GM18499 (cell line): ENCODE measurements around the gene SRM.
"Not testable (repeated sequence)": the region's sequence is repeated elsewhere in the genome, so short reads cannot be mapped to it uniquely, and the experiment has no call there.

Experiments used
- ATAC-seq: cut with Tn5 transposase; IDR thresholded peaks from one replicate; pipeline ENCODE4 v1.9.1; 2021; ENCODE audit warnings: moderate number of reproducible peaks; ENCODE audit not compliant: insufficient read depth, unreplicated experiment

SRM gene

DNA sequence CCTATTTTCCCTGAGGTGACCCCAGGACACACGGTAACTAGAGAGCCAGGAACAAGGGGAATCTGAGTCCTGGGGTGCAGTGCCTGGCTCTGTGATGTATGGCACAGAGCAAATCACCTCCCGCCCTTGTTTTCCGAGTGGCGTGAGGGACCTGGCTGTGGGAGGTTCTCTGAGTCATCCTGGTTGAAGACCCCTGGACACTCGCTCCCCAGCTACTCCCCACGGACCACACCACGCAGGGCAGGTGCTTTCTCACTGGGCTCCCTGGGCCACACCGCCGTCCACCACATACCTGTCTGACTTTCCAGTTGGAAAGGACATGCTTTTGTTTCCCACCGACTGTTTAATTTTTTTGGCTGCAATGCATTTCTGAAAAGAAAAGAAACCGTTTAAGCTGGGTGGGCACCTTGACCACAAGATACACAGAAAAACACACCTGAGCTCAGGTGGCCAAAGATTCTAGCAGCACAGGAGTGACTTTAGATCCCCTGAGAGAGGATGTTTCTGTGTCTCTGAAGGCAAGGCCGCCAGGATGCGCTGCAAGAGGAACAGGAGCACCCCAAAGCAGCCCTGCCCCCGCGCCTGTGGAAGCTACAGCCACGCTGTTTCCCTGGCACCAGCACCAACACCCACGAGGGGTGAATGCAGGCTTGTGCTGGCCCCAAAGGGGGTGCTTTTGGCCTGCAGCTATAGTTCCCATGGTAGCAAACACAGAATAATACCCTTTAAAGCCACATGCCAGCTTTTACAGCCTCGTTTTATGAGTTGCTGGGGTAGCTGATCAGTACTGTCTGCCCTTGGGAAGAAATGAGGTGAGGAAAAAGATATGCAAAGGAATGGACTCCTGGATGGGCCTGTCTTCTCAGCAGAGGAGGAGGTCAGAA lies 8.1 kb upstream of the SRM start:
- ATAC-seq: no peak

DNA sequence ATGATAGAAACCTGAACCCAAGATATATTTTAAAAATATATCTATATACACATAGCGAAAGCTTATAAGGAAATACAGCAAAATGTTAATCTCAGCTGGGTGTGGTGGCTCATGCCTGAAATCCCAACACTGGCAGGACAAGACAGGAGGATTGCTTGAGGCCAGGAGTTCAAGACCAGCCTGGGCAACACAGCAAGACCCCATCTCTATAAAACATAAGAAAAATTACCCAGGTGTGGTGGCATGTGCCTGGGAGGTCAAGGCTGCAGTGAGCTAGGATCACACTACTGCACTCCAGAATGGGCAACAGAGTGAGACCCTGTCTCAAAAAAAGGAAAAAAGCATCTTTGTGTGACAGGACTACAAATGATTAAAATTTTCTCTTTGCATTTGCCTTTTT lies 6.0 kb upstream of the SRM start:
- ATAC-seq: no peak

DNA sequence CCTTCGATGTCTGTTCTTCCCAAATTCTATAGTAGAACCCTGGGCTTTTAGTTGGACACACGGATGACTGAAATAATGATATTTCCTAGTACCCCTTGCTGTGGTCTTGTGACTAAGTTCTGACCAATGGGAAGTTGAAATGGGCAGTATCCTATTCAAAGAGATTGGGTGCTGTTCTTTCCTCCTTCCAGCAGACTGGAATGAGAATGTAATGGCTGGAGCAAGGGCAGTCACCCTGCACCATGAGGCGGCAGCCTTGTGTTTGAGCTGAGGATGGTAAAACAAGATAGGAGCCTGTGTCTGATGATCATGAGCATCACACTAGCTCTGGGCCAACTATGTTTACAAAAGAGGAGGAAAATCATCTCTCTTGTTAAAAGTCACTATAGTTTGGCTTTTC lies 5.1 kb upstream of the SRM start:
- no peak for ATAC-seq

DNA sequence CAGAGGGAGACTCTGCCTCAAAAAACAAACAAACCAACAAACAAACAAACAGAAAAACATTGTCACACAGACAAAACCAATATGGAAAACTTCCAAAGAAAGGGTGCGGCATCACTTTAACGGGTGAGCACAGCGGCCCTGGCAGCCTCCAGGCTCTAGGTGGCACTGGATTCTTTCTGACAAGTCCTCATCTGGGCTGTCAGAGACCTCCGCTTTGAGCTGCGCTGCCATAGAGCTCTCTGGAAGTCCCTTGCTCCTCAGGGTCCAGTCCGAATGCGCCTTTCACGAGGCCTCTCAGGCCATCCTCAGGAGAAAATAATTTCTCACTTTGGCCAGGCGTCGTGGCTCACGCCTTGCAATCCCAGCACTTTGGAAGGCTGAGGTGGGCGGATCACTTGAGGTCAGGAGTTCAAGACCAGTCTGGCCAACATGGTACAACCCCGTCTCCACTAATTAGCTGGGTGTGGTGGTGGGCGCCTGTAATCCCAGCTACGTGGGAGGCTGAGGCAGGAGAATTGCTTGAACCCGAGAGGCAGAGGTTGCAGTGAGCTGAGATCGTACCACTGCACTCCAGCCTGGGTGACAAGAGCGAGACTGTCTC lies 4.2 kb upstream of the SRM start:
- ATAC-seq: not testable (repeated sequence)

DNA sequence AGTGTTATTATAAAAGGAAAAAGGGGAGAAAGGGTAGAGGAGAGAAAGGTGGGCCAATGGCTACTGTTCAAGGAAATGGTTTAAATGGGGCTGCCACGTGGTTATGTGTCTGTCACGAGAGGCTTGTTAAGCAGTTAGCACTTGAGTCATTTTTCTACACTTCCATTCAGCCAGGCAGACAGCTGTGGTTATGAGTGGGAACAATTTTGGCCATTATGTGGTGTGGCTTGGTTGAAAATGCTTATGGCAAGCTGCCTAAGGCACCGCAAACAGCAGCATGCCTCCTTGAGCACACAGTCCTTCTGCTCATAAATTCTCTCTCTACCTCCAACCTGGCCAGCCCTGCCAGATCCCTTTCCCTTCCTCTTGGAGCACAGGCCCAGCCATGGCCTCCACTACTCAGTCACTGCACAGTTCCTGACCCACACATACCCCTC lies 3.2 kb upstream of the SRM start:
- ATAC-seq: no peak

DNA sequence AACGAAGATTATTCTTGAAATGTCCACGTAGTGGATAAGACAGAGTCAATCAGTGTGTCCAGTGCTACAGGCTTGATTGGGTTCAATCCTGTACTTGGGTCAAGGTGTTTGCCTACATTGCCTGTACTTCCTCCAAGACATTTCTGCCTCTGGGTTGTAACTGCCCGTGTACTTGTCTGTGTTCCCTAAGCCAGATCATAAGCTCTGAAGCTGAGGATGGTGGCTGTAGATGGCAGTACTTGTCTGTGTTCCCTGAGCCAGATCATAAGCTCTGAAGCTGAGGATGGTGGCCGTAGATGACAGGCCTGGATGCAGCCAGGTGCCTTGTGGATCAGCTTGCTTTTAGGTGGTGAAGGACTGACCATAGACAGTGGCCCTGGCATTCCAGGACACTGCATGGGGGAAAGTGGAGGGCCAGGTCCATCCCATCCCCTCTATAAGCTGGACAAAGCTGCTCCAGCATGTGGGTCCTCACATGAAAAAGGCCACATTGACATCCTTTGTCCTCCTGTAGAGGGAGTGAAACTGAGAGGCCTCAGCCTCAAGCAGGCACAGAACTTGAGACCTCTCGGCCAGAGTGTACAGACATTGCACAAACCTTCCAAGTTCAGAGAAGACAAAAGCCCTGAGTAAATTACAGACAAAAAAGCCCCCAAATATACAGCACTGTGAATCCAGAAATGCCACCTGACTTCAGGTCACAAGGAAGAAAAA lies 2.0 kb upstream of the SRM start:
- no peak for ATAC-seq

DNA sequence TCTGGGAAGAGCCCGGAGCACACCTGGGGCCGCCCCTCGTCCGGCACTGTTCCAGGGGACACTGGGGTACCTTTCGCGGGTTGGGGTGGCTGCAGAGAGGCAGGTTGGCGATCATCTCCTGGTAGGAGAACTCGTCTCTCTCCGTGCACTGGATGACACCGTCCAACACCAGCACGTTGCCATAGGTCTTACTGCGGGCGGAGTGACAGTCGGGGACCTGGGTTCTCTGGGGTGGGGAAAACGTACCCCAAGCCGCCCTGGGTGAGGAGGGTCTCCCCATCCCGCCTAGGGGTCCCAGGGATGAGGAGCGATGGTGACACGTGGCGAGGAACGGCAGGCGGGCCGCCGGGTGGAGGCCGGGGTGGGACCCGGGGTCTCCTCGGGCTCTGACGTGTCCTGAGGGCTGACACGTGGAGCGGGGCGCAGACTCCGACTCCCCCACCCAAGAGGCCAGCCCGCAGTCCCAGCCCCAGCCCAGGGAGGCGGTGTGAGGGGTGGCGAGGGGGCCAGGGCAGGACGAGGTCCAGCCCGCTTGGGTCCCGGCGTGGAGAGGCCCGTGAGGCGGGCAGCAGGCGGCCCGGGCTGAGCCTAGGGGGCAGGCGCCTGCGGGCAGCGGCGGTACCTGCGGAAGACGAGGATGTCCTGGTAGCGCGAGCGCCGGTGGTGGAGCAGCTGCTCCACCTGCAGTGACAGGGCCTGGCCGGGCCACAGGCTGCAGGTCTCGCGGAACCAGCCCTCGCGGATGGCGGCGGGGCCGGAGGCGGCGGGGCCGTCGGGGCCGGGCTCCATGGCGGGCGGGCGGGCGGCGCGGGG lies 457 bp downstream of the SRM start:
- no peak for ATAC-seq

DNA sequence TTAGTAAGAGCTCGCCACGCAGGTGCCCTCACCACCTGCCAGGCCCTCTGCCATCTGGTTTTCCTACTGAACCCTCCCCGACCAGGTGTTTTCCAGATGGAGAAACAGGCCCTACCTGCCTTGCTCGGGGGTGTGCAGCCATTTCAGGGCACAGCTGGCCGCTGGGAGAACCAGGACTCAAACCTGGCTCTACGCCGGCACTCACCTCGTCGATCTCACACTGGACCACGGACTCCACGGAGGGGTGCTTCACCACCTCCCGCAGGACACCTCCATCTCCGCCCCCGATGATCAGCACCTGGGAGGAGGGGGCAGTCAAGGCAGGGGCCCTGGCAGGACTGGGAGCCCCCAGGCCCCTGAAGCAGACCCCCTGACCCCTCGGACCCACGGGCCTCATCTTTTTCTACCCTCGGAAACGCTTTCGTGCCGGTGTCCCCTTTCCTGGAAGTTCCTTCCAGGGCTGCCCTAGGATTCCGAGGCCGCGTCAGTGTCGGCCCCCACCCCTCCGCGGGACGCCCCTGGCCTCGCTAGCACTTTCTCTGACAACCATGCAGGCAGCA lies 1.1 kb downstream of the SRM start:
- ATAC-seq: no peak

DNA sequence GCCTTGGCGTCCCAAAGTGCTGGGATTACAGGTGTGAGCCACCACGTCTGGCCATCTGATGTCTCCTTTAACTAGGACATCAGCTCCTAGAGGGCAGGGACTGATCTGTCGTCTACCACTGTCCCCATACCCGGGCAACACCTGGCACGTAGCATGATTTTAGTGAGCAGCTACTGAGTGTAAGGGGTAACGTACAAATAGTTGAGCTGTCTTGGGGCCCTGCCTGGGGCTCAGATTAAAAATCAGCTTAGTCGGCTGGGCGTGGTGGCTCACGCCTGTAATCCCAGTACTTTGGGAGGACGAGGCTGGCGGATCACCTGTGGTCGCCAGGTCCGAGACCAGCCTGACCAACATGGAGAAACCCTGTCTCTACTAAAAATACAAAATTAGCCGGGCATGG lies 1.8 kb downstream of the SRM start:
- ATAC-seq: no peak

DNA sequence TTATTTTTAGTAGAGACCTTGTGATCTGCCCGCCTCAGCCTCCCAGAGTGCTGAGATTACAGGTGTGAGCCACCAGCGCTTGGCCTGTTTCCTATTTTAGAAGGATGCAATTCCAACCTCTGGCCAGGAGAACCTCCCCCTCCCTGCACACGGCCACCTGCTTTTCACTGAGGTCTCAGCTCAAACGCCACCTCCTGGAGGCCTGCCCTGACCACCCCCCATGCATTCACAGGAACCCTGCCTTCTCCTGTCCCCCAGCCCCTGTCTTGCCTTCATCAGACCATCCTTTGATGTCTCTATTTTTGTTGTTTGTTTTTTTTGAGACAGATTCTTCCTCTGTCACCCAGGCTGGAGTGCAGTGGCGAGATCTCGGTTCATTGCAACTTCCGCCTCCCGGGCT lies 2.3 kb downstream of the SRM start:
- ATAC-seq: no peak

DNA sequence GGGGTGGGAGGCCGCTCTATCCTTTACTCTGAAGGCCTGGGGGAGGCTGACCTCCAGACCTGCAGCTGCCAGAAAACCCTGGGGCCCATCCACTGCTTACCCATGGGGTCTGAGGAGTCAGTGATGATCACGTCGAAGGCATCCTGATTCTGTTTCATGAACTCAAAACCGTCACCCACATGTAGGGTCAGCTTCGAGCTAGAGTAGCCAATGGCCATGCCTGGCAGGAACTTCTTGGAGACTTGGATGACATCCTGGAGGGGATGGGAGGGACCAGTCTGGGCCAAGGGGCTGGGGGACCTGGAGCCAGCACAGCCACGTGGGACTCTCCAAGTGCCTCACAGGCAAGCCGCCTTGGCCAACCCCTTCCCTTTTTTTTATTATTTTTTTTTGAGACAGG lies 3.3 kb downstream of the SRM start:
- no peak for ATAC-seq

DNA sequence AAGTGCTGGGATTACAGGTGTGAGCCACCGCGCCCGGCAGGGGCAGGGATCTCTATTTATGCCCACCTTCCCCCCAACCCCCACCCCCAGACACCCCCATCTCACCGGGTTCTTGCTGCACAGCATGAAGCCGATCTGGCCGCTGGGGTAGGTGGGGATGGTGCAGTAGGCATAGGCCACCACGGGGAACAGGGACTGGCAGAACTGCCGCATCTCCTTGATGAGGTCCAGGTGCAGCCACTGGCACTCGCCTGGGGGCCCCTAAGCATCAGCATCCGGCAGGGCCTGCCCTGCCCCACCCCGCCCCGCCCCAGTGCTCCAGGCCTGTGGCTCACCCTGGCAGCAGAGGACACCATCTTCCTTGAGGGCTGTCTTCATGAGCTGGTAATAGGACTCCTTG lies 4.1 kb downstream of the SRM start:
- no peak for ATAC-seq

DNA sequence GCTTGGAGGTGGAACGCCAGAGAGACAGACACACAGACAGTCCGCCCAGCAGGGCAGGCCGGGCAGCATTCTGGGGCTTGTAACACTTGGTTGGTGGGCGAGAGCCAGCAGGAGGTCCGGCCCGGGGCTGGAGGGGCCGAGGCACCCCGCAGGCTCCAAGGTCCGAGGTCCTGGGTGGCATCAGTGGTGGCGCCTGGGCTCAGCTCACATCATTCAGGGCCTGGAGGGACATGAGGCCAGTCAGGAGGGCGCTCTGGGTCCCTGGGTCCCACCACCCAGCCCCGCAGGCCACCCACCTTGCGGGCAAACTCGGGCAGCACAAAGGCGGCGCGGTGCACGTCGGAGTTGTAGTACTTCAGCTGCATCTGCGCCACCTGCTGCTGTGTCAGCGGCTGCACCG lies 5.2 kb downstream of the SRM start:
- ATAC-seq: no peak

DNA sequence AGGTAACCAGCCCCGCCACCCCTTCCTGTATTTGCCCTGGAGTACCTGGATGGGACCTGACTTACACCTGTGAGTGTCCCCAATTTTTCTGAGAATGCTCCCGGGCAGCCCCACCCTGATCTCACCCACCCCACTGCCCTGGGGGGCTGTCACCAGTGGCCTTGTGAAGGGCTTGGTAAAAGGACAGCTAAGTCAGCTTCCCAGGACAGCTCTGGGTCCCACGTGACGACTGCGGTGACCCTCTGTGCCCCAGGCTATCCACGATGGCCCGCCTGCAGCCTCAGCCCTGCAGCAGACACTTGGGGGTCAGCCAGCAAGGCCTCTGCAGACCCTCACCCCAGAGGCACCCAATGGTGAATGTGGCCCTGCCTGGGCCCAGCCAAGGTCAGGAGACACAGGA lies 5.6 kb downstream of the SRM start:
- ATAC-seq: no peak

DNA sequence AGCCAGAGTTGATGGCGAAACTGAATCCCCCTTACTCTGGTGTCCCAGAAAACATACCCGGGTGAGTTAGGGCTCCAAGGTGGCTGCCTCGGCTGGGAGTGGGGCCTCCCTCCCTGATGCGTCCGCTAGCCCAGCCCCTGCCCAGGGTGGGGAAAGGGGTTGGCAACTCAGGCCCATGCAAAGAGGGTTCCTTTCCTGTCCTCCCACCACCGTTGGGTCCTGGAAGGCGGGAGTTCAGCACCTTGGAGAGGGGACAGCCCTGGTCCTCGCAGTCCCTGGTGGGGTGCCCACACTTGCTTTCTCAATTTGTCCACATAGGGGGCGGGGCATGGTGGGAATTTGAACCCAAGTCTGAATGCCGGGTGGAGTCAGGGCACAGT lies 6.1 kb downstream of the SRM start:
- ATAC-seq: no peak

DNA sequence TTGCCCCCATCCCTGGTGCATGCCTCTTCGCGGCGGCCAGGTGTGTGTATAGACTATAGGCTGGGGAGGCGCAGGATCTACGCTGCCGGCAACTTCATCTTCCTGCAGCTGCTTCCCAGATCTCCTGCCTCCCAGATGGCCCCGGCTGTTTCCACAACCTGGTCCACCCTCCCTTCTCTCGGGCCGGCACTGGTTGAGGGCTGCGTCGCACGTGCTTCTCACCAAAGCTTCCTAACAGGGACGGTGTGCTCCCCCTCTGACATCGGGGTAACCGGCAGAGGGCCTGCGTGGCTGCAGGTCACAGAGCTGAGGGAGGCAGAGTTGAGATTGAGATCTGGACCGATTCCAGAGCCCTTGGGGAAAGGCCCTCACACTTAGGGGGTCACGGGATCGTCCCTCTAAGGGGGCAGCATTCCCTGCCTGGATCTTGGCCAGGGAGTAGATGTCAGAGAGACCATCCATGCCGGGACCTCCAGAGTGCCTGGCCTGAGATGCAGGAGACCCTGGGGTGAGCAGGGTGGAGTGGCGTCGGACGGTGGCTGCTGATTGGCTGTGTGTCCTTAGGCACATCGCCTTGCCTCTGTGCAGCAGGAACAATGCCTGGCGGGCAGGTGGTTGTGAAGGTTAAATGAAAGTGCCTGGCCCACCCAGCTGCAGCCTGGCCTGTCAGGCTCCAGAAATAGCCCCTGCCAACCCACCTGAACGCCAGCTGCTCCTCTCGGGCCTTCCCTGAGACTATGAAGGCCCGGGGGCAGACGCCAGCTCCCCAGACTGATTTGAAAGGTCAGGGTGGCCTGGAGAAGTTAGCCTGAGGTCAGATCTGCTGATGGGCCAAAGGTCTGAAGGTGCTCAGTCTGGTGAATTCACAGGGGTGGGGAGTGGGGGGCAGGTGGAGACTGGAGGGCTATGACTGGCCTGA lies 6.7 kb downstream of the SRM start:
- no peak for ATAC-seq

DNA sequence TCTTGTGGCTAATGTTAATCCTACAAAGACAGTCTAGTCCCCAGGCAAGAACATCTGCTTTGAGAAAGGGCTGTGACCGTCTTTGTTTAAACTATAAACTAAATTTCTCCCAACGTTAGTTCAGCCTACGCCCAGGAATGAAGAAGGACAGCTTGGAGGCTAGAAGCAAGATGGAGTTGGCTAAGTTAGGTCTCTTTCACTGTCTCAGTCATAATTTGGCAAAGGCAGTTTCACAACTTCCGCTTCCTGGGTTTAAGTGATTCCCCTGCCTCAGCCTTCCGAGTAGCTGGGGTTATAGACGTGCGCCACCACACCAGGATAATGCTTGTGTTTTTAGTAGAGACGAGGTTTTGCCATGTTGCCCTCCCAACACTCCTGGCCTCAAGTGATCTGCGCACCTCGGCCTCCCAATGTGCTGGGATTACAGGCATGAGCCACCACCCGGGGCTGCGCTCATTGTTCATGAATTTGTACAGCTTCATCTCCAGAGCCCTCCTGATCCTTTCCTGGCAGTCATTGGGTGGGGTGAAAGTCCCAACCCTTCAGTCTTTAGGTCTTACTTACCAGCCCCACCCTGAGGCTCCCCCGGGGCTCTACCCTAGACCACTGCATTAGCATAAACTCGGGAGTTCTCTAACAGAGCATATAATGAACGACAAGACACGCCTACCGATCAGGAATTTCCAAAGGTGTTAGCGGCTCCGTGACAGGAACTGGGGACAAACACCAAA lies 7.9 kb downstream of the SRM start:
- no peak for ATAC-seq

DNA sequence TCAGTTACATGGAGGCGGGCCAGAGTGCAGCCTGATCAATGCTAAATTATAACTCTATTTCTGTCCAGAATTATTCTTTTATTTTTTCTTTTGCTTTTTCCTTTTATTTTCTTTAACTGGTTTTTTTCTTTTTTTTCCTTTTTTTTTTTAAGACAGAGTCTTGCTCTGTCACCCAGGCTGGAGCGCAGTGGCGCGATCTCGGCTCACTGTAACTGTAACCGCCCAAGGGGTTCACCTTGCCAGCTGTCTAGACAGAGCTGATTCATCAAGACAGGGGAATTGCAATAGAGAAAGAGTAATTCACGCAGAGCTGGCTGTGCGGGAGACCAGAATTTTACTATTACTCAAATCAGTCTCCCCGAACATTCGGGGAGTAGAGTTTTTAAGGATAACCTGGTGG lies 8.7 kb downstream of the SRM start:
- ATAC-seq: not testable (repeated sequence)
